ENCODE results near the gene DPP6. TPM values are rescaled to one million over a fixed set of nuclear protein-coding genes. Genes with fewer than 3 reads are reported as not detected.

The DPP6 gene
- total RNA-seq, 1 experiment from 2014 or later, result not detected

DNA sequence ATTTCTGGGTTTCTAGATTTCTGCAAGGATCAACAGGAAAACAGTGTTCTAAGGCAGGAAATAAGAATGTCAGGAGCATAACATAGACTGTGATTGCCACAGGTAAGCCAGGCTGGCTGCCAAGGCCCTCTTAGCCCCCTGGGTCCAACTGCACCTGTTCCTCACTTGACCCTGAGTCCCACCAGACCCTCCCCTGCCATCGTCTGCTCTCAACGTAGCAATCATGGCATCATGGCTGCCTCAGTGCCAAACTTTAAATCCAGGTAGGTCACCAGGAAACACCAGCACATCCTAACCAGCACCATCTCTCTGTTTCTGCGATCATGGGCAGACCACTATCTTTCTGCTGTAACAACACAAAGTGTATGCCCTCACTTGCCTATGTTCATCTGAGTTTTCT is 683.6 kb downstream of the DPP6 start:
- intact Hi-C loops (cut with micrococcal nuclease; ENCODE audit: unreplicated experiment), result no loop called here
- Histone ChIP-seq H3K27me3 (replicated peaks; ENCODE audit: control insufficient read depth, insufficient read depth, low read length) (no peaks in the 10 kb centered on the region), H3K36me3 (ENCODE audit: control insufficient read depth, insufficient read depth, low read length) (no peaks in the 10 kb centered on the region), H3K9me3 (no peaks in the 10 kb centered on the region), H3K4me1 (no peaks in the 10 kb centered on the region), H3K4me3 (ENCODE audit: low read depth, low read length) (no peak overlapping the region)
- CTCF ChIA-PET, result no interaction called here
- Mint-ChIP-seq H3K4me3 (ENCODE audit: unreplicated experiment) (no peak overlapping the region), H3K27me3 (ENCODE audit: insufficient read depth, unreplicated experiment) (peaks cover 10% of the 10 kb centered on the region), H3K27ac (ENCODE audit: unreplicated experiment) (no peak overlapping the region), H3K9me3 (ENCODE audit: unreplicated experiment) (no peaks in the 10 kb centered on the region), H3K36me3 (ENCODE audit: insufficient read depth, unreplicated experiment) (no peaks in the 10 kb centered on the region), H3K4me1 (ENCODE audit: low read depth, unreplicated experiment) (no peaks in the 10 kb centered on the region)
- BruUV-seq (replicated peaks), result no TSS peak
- POLR2A ChIA-PET, result no interaction called here
- no peak for DNase-seq
- TF ChIP-seq, protein P1, sequence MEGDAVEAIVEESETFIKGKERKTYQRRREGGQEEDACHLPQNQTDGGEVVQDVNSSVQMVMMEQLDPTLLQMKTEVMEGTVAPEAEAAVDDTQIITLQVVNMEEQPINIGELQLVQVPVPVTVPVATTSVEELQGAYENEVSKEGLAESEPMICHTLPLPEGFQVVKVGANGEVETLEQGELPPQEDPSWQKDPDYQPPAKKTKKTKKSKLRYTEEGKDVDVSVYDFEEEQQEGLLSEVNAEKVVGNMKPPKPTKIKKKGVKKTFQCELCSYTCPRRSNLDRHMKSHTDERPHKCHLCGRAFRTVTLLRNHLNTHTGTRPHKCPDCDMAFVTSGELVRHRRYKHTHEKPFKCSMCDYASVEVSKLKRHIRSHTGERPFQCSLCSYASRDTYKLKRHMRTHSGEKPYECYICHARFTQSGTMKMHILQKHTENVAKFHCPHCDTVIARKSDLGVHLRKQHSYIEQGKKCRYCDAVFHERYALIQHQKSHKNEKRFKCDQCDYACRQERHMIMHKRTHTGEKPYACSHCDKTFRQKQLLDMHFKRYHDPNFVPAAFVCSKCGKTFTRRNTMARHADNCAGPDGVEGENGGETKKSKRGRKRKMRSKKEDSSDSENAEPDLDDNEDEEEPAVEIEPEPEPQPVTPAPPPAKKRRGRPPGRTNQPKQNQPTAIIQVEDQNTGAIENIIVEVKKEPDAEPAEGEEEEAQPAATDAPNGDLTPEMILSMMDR (IDR thresholded peaks at IDR 0.05; ENCODE audit: insufficient read depth in 1 of 2, low read depth in 1 of 2, low read length in 1 of 2, severe bottlenecking in 1 of 2, unreplicated experiment in 1 of 2), result no peak

DNA sequence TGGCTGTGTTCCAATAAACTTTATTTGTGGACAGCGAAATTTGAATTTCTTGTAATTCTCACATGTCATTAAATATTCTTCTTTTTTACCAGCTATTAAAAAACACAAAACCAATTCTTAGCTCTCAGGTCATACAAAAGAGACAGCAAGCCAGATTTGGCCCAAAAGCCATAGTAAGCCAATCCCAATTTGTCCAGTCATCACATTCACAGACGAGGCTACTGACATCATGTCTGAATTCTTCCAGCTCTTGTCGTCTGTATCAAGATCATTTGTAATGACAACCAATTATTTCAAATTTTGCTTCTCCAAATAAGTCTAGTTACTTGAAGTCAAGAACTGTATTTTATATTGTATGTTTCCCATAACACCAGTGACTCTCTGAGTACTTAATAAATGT is 684.2 kb downstream of the DPP6 start:
- no peaks in the 10 kb centered on the region for H3K4me1 Mint-ChIP-seq (ENCODE audit: low read depth, unreplicated experiment)
- H3K36me3 Mint-ChIP-seq (ENCODE audit: insufficient read depth, unreplicated experiment), result no peaks in the 10 kb centered on the region
- H3K4me3 Mint-ChIP-seq (ENCODE audit: unreplicated experiment), result no peak overlapping the region
- H3K36me3 ChIP-seq (ENCODE audit: control insufficient read depth, insufficient read depth, low read length), result no peaks in the 10 kb centered on the region
- no peaks in the 10 kb centered on the region for H3K9me3 ChIP-seq
- no peaks in the 10 kb centered on the region for H3K27me3 ChIP-seq (replicated peaks; ENCODE audit: control insufficient read depth, insufficient read depth, low read length)
- no peak overlapping the region for H3K4me3 ChIP-seq (ENCODE audit: low read depth, low read length)
- TF ChIP-seq, protein P1 (IDR thresholded peaks at IDR 0.05; ENCODE audit: insufficient read depth in 1 of 2, low read depth in 1 of 2, low read length in 1 of 2, severe bottlenecking in 1 of 2, unreplicated experiment in 1 of 2), result no peak
- H3K27ac Mint-ChIP-seq (ENCODE audit: unreplicated experiment), result no peak overlapping the region
- H3K9me3 Mint-ChIP-seq (ENCODE audit: unreplicated experiment), result no peaks in the 10 kb centered on the region
- CTCF ChIA-PET, result no interaction called here
- no peaks in the 10 kb centered on the region for H3K4me1 ChIP-seq
- intact Hi-C loops (cut with micrococcal nuclease; ENCODE audit: unreplicated experiment), result no loop called here
- BruUV-seq (replicated peaks), result no TSS peak
- POLR2A ChIA-PET, result no interaction called here
- DNase-seq, result no peak
- H3K27me3 Mint-ChIP-seq (ENCODE audit: insufficient read depth, unreplicated experiment), result peaks cover 12% of the 10 kb centered on the region

DNA sequence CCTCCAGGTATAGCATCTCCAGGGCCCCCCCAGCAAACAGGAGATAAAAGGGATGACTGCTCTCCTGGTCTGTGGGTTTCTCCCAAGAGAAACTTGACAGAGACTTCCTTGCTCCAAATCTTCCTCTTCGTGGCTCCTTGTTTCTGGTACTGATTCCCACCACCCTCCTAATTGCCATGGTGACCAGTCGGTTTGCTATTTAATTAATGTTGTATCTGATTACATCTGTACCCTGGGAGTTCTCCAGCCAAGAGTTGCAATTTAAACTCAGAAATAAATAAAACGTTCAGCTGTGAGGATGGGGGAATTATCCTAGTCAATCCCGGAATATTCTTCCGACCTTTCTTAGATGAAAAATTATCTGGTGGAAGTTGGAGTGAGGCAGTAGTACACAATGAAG is 686.0 kb downstream of the DPP6 start:
- intact Hi-C loops (cut with micrococcal nuclease; ENCODE audit: unreplicated experiment), result no loop called here
- Mint-ChIP-seq H3K4me3 (ENCODE audit: unreplicated experiment) (no peak overlapping the region), H3K4me1 (ENCODE audit: low read depth, unreplicated experiment) (no peaks in the 10 kb centered on the region), H3K27ac (ENCODE audit: unreplicated experiment) (no peak overlapping the region), H3K36me3 (ENCODE audit: insufficient read depth, unreplicated experiment) (no peaks in the 10 kb centered on the region), H3K9me3 (ENCODE audit: unreplicated experiment) (no peaks in the 10 kb centered on the region), H3K27me3 (ENCODE audit: insufficient read depth, unreplicated experiment) (peaks cover 20% of the 10 kb centered on the region)
- no peak for DNase-seq
- Histone ChIP-seq H3K9me3 (no peaks in the 10 kb centered on the region), H3K27me3 (replicated peaks; ENCODE audit: control insufficient read depth, insufficient read depth, low read length) (no peaks in the 10 kb centered on the region), H3K4me3 (ENCODE audit: low read depth, low read length) (no peak overlapping the region), H3K4me1 (no peaks in the 10 kb centered on the region), H3K36me3 (ENCODE audit: control insufficient read depth, insufficient read depth, low read length) (no peaks in the 10 kb centered on the region)
- ChIA-PET CTCF (no interaction called here), POLR2A (no interaction called here)
- TF ChIP-seq, protein P1 (IDR thresholded peaks at IDR 0.05; ENCODE audit: insufficient read depth in 1 of 2, low read depth in 1 of 2, low read length in 1 of 2, severe bottlenecking in 1 of 2, unreplicated experiment in 1 of 2), result no peak
- no TSS peak for BruUV-seq (replicated peaks)

Data from Caco-2 (cell line).